GDM1 (cell line): ENCODE results near the gene KCNJ12.
"Not testable (repeated sequence)": the region's sequence is repeated elsewhere in the genome, so short reads cannot be mapped to it uniquely, and the experiment has no call there.

Experiments used
- DNase-seq: peaks from one replicate; lab custom pipeline; 2025; lab: John Stamatoyannopoulos, UW

Gene KCNJ12

GRCh38 chr17:21422311-21423189, 46.4 kb downstream of the KCNJ12 start:
- not testable (repeated sequence) for DNase-seq

GRCh38 chr17:21423190-21423493, 47.0 kb downstream of the KCNJ12 start:
- not testable (repeated sequence) for DNase-seq

GRCh38 chr17:21424697-21425096, 48.5 kb downstream of the KCNJ12 start:
- DNase-seq, result not testable (repeated sequence)

GRCh38 chr17:21425321-21425720, 49.2 kb downstream of the KCNJ12 start:
- no peak for DNase-seq

GRCh38 chr17:21425736-21426135, 49.6 kb downstream of the KCNJ12 start:
- no peak for DNase-seq

- not testable (repeated sequence) for DNase-seq
These were observed 50.1 kb downstream of the KCNJ12 start for GRCh38 chr17:21426246-21426645.

- not testable (repeated sequence) for DNase-seq
These were observed 50.7 kb downstream of the KCNJ12 start for GRCh38 chr17:21426876-21427275.

- not testable (repeated sequence) for DNase-seq
These were observed 51.6 kb downstream of the KCNJ12 start for GRCh38 chr17:21427727-21428126.

- not testable (repeated sequence) for DNase-seq
These were observed 52.7 kb downstream of the KCNJ12 start for GRCh38 chr17:21428752-21429424.

GRCh38 chr17:21429921-21430628, 53.9 kb downstream of the KCNJ12 start:
- DNase-seq, result not testable (repeated sequence)

GRCh38 chr17:21433971-21434370, 57.8 kb downstream of the KCNJ12 start:
- DNase-seq, result not testable (repeated sequence)

- DNase-seq, result not testable (repeated sequence)
These were observed 58.8 kb downstream of the KCNJ12 start for GRCh38 chr17:21434976-21435375.

- not testable (repeated sequence) for DNase-seq
These were observed 60.3 kb downstream of the KCNJ12 start for GRCh38 chr17:21436481-21436880.

GRCh38 chr17:21436883-21437836, 61.0 kb downstream of the KCNJ12 start:
- DNase-seq, result not testable (repeated sequence)

- not testable (repeated sequence) for DNase-seq
These were observed 62.3 kb downstream of the KCNJ12 start for GRCh38 chr17:21438316-21439014.

- DNase-seq, result not testable (repeated sequence)
These were observed 62.8 kb downstream of the KCNJ12 start for GRCh38 chr17:21439015-21439336.

GRCh38 chr17:21445091-21445650, 69.0 kb downstream of the KCNJ12 start:
- DNase-seq, result no peak

GRCh38 chr17:21447552-21447951, 71.4 kb downstream of the KCNJ12 start:
- DNase-seq, result not testable (repeated sequence)

GRCh38 chr17:21449891-21450290, 73.7 kb downstream of the KCNJ12 start:
- not testable (repeated sequence) for DNase-seq

GRCh38 chr17:21451975-21452374, 75.8 kb downstream of the KCNJ12 start:
- no peak for DNase-seq
